NCI-H1105 (cell line): Measurements from ENCODE around the gene OR5K2.

Experiments used
- DNase-seq: peaks from one replicate; lab custom pipeline; 2025; lab: John Stamatoyannopoulos, UW

The OR5K2 gene

GRCh38 chr3:98522544-98523281 lies 25.2 kb downstream of the OR5K2 start, which contains the start of gene CLDND1:
Gene CLDND1 (minus strand): TSS chr3:98522902. CDS start chr3:98521424, 1,478 bp downstream.
- DNase-seq, result peak; percentile 94

GRCh38 chr3:98525494-98525893 lies 28.0 kb downstream of the OR5K2 start:
- no peak for DNase-seq

- DNase-seq, result no peak
These were observed 31.2 kb downstream of the OR5K2 start for GRCh38 chr3:98528474-98529346.

- DNase-seq, result no peak
These were observed 32.5 kb downstream of the OR5K2 start for GRCh38 chr3:98529856-98530459.

DNA sequence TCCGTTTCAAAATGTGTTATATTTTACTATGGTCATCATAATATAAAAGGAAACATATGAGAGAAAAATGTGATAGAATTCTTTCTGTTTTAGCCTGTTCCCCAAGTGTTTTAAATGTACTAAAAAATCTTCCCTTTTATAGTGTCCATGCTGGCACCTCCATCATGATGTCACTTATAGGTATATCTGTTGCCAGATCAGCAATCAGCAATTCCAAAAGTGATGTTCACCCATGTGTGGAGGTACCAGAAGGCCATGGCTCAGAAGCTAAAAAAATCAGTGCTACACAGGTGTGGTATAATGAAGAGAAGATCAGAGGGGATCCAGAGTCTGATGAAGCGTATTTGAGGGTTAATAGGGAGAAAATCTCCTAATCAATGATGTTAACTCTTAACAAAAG lies 33.2 kb downstream of the OR5K2 start:
- DNase-seq, result no peak

DNA sequence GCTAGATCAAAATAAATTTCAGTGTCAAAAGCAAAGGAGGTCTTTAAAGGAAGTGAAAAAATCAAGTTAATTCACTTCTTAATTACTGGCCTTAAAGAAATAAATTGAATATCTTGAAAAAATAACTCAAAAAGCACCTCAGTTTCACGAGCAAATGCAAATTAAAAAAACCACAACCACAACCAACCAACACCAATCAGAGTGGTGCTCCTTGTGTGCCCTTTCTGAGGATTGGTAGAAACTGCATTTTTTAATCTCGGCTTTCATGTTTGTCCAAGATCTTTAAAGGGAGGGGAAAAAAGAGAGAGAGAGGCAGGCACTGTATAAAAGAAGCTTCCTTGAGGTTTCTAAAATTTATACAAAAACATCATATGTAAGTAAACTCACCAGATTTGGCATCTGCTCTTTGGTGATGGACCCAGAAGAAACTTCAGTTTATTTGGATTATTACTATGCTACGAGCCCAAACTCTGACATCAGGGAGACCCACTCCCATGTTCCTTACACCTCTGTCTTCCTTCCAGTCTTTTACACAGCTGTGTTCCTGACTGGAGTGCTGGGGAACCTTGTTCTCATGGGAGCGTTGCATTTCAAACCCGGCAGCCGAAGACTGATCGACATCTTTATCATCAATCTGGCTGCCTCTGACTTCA lies 34.3 kb downstream of the OR5K2 start, which contains the start of gene GPR15:
TSS of gene GPR15 (plus strand) at position 357 of the 653 bp plus-strand sequence. CDS start at position 413, 56 bp downstream.
- DNase-seq, result no peak

DNA sequence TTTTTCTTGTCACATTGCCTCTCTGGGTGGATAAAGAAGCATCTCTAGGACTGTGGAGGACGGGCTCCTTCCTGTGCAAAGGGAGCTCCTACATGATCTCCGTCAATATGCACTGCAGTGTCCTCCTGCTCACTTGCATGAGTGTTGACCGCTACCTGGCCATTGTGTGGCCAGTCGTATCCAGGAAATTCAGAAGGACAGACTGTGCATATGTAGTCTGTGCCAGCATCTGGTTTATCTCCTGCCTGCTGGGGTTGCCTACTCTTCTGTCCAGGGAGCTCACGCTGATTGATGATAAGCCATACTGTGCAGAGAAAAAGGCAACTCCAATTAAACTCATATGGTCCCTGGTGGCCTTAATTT lies 34.8 kb downstream of the OR5K2 start:
- DNase-seq, result no peak

DNA sequence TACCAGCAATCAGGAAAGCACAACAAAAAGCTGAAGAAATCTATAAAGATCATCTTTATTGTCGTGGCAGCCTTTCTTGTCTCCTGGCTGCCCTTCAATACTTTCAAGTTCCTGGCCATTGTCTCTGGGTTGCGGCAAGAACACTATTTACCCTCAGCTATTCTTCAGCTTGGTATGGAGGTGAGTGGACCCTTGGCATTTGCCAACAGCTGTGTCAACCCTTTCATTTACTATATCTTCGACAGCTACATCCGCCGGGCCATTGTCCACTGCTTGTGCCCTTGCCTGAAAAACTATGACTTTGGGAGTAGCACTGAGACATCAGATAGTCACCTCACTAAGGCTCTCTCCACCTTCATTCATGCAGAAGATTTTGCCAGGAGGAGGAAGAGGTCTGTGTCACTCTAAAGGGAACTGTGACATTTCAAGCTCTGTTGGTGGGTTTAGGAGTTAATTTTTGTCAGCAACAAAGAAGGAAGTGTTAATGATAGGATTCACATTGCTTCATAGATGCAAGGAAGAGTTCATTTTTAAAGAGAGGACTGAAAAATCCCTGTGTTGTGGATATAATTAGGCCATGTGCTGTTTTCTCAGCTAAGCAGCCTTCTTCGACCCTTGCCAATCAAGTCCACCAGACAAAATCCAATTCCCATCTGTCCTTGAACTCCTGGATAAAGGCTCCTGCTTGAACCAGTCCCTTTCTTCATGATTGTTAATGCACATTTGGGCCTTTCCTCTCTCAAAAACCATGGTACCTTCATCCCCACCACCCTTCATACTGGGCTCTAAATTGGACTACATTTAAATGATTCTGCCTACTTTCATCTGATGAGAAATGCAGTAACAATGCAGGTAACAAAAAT lies 35.5 kb downstream of the OR5K2 start:
- DNase-seq, result no peak

DNA sequence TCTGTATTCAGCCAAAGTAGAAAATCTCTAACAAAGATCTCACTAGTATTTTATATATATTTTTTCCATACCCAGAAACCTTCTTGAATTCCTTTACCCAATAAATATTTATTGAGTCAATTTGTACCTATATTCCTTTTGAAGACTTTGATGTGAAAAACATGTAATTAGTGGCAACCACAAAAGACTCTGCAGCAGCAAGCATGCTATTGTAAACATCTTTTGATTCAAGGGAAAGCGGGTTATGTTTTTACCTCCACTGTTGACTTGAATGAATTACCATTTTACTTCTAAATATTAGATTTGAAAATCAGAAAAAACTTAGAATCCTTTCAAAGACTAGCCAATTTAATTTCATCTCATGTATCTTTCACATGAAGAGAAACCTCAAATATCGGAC lies 36.7 kb downstream of the OR5K2 start:
- DNase-seq, result no peak

GRCh38 chr3:98534734-98535133 lies 37.3 kb downstream of the OR5K2 start:
- DNase-seq, result no peak

DNA sequence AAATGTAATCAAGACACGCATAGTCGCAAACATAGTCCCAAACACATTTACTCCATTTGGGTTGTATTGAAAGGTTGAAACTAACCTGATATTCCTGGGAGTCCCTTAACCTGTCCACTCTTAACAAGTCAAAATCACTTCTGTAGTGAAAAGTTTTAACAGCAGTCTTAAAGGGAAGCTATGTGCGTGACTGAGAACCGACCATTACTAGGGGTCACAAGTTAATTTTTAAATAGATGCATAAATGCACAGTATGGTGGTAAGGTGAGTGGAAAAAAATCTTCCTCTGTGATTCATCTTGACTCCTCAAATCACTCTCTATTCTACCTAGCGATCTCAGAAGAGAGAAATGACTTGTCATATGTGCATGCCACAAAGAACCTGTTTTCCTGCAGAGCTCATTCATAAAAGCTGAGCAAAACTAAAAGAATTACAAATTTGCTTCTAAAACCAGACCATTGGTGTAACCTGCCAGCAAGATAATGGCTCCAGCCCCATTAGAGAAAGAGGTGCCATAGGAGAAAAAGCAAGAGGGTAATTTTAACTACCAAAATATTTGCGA lies 39.1 kb downstream of the OR5K2 start:
- DNase-seq, result no peak

GRCh38 chr3:98540346-98540745 lies 42.9 kb downstream of the OR5K2 start:
- DNase-seq, result no peak

DNA sequence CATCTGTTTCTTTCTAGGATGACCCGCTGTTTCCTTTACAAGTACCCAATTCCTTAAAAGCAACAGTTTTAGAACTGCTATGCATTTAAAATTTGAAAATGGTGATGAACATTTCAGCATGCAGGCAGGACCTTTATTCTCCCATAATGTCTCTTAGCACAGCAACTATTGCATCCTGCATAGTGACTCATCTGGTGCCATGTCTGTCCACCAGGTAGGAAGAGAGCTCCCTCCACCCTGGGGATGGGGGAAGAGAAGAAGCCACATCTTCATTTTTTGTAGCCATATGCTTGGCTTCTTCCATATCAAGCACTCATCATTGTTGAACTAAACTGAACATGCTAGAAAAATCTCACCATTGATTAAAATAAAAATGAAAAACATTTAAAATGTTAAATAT lies 44.2 kb downstream of the OR5K2 start:
- DNase-seq, result no peak

DNA sequence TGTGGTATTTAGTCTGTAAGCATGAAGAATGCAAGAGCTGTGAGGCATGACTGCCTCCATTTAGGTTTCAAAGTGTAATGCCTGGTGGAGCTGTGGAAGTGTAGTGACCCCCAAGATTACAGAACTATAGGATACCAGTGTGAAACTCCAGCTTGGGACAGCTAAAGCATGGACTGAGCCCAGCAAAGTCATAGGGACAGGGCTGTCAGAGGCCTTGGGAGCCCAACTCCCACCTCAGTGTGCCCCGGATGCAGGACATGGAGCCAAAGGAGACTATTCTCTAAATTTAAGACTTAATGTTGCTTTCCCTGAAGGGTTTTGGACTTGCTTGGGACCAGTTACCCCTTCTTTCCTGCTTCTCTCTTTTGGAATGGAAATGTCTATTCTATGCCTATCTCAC lies 45.1 kb downstream of the OR5K2 start:
- no peak for DNase-seq

DNA sequence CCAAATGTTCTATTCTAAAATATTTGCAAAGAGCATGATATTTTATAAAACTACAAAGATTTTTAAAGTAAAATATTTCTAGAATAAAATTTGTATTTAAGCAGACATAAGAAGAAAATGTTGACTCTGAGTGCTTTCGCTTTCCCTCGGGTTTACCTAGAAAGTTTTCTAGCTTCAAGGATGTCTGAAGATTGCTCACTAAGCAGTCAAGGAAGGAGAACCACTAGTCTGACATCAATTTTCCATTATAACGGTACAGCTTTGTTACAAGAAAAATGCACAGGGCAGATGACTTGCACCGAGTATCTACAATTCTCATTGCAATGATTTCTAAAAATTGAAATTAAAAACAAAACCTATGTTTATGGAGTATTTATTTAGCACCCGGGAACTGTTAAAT lies 48.5 kb downstream of the OR5K2 start:
- no peak for DNase-seq
